Endothelial cell of umbilical vein (primary cell): ENCODE measurements around the gene MZT2B.
"Not testable (repeated sequence)": the region's sequence is repeated elsewhere in the genome, so short reads cannot be mapped to it uniquely, and the experiment has no call there.

Experiments used
- CTCF ChIP-seq, 2 donors: IDR thresholded peaks; 1 replicate in 1 of 2; 2 replicates in 1 of 2; pipeline ENCODE4 v1.5.1; 2011; ENCODE audit warnings: low read length in 2 of 2, mild to moderate bottlenecking in 2 of 2, moderate library complexity in 2 of 2, control low read depth in 1 of 2, inconsistent platforms in 1 of 2, low read depth in 1 of 2; ENCODE audit not compliant: insufficient read depth in 1 of 2; ENCODE audit errors: extremely low read depth in 1 of 2
- POLR2AphosphoS5 ChIP-seq: IDR thresholded peaks from 2 replicates; pipeline ENCODE4 v1.6.1; 2012; ENCODE audit warnings: low read depth, mild to moderate bottlenecking, control low read depth, low read length, moderate library complexity; ENCODE audit not compliant: insufficient read depth

GRCh38 chr2:130142396-130143265 lies 39.4 kb upstream of the MZT2B start:
- TF ChIP-seq POLR2AphosphoS5; CTCF (IDR thresholded peaks at IDR 0.05; ENCODE audit: extremely low read depth in 1 of 2, insufficient read depth in 1 of 2, low read depth in 1 of 2, low read length in 2 of 2): not testable (repeated sequence)
